MM.1S (cell line): ENCODE data around the gene KRT79.

Experiments used
- DNase-seq: peaks from one replicate; pipeline ENCODE4 v3.0.0-alpha.2; 2015
- H2AFZ ChIP-seq: fragments of 300-600 bp; sonication (generic); 2 replicates; pipeline ENCODE4 v1.6.0; 2016; ENCODE audit warnings: antibody characterized with exemption, low read length
- H3F3A ChIP-seq: fragments of 300-600 bp; sonication (generic); 2 replicates; pipeline ENCODE4 v1.6.1; 2016; ENCODE audit warnings: mild to moderate bottlenecking, antibody characterized with exemption, low read length, moderate library complexity, mixed read lengths; ENCODE audit not compliant: insufficient read depth
- H3K27ac ChIP-seq: fragments of 300-600 bp; sonication (generic); 2 replicates; pipeline ENCODE4 v1.5.1; 2016; ENCODE audit warnings: mild to moderate bottlenecking, low read length
- H3K27me3 ChIP-seq: fragments of 300-600 bp; sonication (generic); replicated peaks from 2 replicates; pipeline ENCODE4 v1.6.0; 2016; ENCODE audit warnings: low read length; ENCODE audit not compliant: insufficient read depth
- H3K36me3 ChIP-seq: fragments of 300-600 bp; sonication (generic); replicated peaks from 2 replicates; pipeline ENCODE4 v1.6.1; 2016; ENCODE audit warnings: mild to moderate bottlenecking, low read length, mixed read lengths; ENCODE audit not compliant: insufficient read depth
- H3K4me1 ChIP-seq: fragments of 300-600 bp; sonication (generic); 2 replicates; pipeline ENCODE4 v1.6.1; 2016; ENCODE audit warnings: low read length, mixed read lengths
- H3K4me2 ChIP-seq: fragments of 300-600 bp; sonication (generic); 2 replicates; pipeline ENCODE4 v1.6.0; 2016; ENCODE audit warnings: low read depth, low read length
- H3K4me3 ChIP-seq: fragments of 300-600 bp; sonication (generic); 2 replicates; pipeline ENCODE4 v1.5.1; 2016; ENCODE audit warnings: low read length, mixed read lengths
- H3K79me2 ChIP-seq: fragments of 300-600 bp; sonication (generic); 2 replicates; pipeline ENCODE4 v1.6.1; 2016; ENCODE audit warnings: mixed run types, low read length, mixed read lengths
- H3K9ac ChIP-seq: fragments of 300-600 bp; sonication (generic); 2 replicates; pipeline ENCODE4 v1.6.1; 2016; ENCODE audit warnings: low read length, mixed read lengths
- H3K9me2 ChIP-seq: fragments of 300-600 bp; sonication (generic); replicated peaks from 2 replicates; pipeline ENCODE4 v1.6.1; 2016; ENCODE audit warnings: mild to moderate bottlenecking, low read length, mixed read lengths; ENCODE audit not compliant: insufficient read depth
- H3K9me3 ChIP-seq: fragments of 300-600 bp; sonication (generic); replicated peaks from 2 replicates; pipeline ENCODE4 v1.6.1; 2016; ENCODE audit warnings: mild to moderate bottlenecking, low read length, mixed read lengths; ENCODE audit not compliant: insufficient read depth
- H4K20me1 ChIP-seq: fragments of 300-600 bp; sonication (generic); 2 replicates; pipeline ENCODE4 v1.6.1; 2016; ENCODE audit warnings: mild to moderate bottlenecking, low read length, moderate library complexity, mixed read lengths; ENCODE audit not compliant: insufficient read depth
- CTCF ChIP-seq: fragments of 300-600 bp; sonication (generic); IDR thresholded peaks from 2 replicates; pipeline ENCODE4 v1.5.1; 2016; ENCODE audit warnings: antibody characterized with exemption, low read length, mixed read lengths
- EZH2 ChIP-seq: fragments of 300-600 bp; sonication (generic); optimal IDR thresholded peaks from 2 replicates; pipeline ENCODE3; 2017; ENCODE audit warnings: low read depth, mild to moderate bottlenecking, antibody characterized with exemption, low read length, mixed read lengths
- EZH2phosphoT487 ChIP-seq: fragments of 300-600 bp; sonication (generic); IDR thresholded peaks from 2 replicates; pipeline ENCODE4 v1.6.1; 2018; ENCODE audit warnings: antibody characterized with exemption, low read length

The KRT79 gene

GRCh38 chr12:52827499-52828090 is 6.5 kb downstream of the KRT79 start:
- no peak for TF ChIP-seq CTCF
- TF ChIP-seq EZH2phosphoT487, result no peak
- no peak for TF ChIP-seq EZH2
- peaks cover 92% of the 10 kb centered on the region for H3K27me3 ChIP-seq
- no peaks in the 10 kb centered on the region for H3F3A ChIP-seq
- H3K27ac ChIP-seq, result no peak overlapping the region
- no peak overlapping the region for H3K4me3 ChIP-seq
- H3K9me2 ChIP-seq, result no peaks in the 10 kb centered on the region
- H2AFZ ChIP-seq, result no peak overlapping the region
- no peaks in the 10 kb centered on the region for H4K20me1 ChIP-seq
- no peak overlapping the region for H3K4me2 ChIP-seq
- H3K79me2 ChIP-seq, result no peaks in the 10 kb centered on the region
- no peaks in the 10 kb centered on the region for H3K9me3 ChIP-seq
- no peak for DNase-seq
- no peak overlapping the region for H3K9ac ChIP-seq
- no peaks in the 10 kb centered on the region for H3K36me3 ChIP-seq
- no peaks in the 10 kb centered on the region for H3K4me1 ChIP-seq

- no peaks in the 10 kb centered on the region for H3K36me3 ChIP-seq
- TF ChIP-seq CTCF, result no peak
- no peak for TF ChIP-seq EZH2phosphoT487
- no peak for TF ChIP-seq EZH2
- H3K27ac ChIP-seq, result no peak overlapping the region
- no peaks in the 10 kb centered on the region for H3K9me2 ChIP-seq
- H3K9ac ChIP-seq, result no peak overlapping the region
- DNase-seq, result no peak
- no peak overlapping the region for H3K4me2 ChIP-seq
- H3F3A ChIP-seq, result no peaks in the 10 kb centered on the region
- H3K9me3 ChIP-seq, result no peaks in the 10 kb centered on the region
- H3K27me3 ChIP-seq, result peaks cover 93% of the 10 kb centered on the region
- H2AFZ ChIP-seq, result no peak overlapping the region
- no peaks in the 10 kb centered on the region for H3K4me1 ChIP-seq
- no peaks in the 10 kb centered on the region for H4K20me1 ChIP-seq
- no peak overlapping the region for H3K4me3 ChIP-seq
- no peaks in the 10 kb centered on the region for H3K79me2 ChIP-seq
These were observed 7.3 kb downstream of the KRT79 start for GRCh38 chr12:52826611-52827498.

DNA sequence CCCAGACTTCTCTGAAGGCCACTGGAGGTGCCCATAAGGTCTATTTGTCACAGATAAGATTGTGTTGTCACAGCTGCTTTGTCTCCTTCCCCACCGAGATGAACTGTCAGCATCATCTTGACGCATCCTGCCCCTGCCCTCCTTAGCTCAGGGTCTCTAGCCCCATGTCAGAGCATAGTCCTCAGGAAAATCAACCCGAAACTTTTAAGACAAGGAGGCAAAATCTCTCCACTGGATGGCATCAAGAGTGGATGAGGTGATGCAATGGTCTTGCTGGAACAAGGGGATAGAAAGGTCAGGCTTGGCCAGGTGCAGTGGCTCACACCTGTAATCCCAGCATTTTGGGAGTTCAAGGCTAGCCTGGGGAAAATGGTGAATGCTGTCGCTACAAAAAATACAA is 8.2 kb downstream of the KRT79 start:
- Histone ChIP-seq H3K9ac (no peak overlapping the region), H3F3A (no peaks in the 10 kb centered on the region), H3K4me3 (no peak overlapping the region), H3K4me1 (no peaks in the 10 kb centered on the region), H3K36me3 (no peaks in the 10 kb centered on the region), H3K9me2 (no peaks in the 10 kb centered on the region), H3K27ac (no peak overlapping the region), H2AFZ (no peak overlapping the region), H3K27me3 (peaks cover 93% of the 10 kb centered on the region), H3K4me2 (no peak overlapping the region), H3K9me3 (no peaks in the 10 kb centered on the region), H4K20me1 (no peaks in the 10 kb centered on the region), H3K79me2 (no peaks in the 10 kb centered on the region)
- TF ChIP-seq EZH2 (no peak), EZH2phosphoT487 (no peak), CTCF (no peak)
- no peak for DNase-seq
